ENCODE results near the gene INSIG1. TPM values are rescaled to one million over a fixed set of nuclear protein-coding genes. Genes with fewer than 3 reads are reported as not detected.

Gene INSIG1
- total RNA-seq, 1 experiment from 2014 or later: 103 TPM

GRCh38 chr7:155339474-155339873, 41.8 kb downstream of the INSIG1 start:
- Histone ChIP-seq H3F3A (ENCODE audit: insufficient read depth, low read depth) (peaks cover 4% of the 10 kb centered on the region; the same call in 1 of the 2 replicates), H3K4me1 (replicated peaks; ENCODE audit: insufficient read depth) (no peaks in the 10 kb centered on the region), H3K9me2 (ENCODE audit: insufficient read depth) (no peaks in the 10 kb centered on the region), H4K20me1 (ENCODE audit: insufficient read depth) (no peaks in the 10 kb centered on the region), H3K27me3 (ENCODE audit: insufficient read depth, low read depth) (peaks cover 87% of the 10 kb centered on the region), H3K27ac (no peak overlapping the region), H3K79me2 (ENCODE audit: low read depth) (no peaks in the 10 kb centered on the region), H3K36me3 (ENCODE audit: low read depth) (no peaks in the 10 kb centered on the region), H3K9me3 (ENCODE audit: insufficient read depth, low read depth) (no peaks in the 10 kb centered on the region), H2AFZ (no peak overlapping the region), H3K4me3 (no peak overlapping the region), H3K4me2 (no peak overlapping the region)
- intact Hi-C loops (cut with micrococcal nuclease; ENCODE audit: unreplicated experiment): no loop called here
- no peak for DNase-seq
- no TSS peak for BruUV-seq (replicated peaks)
- TF ChIP-seq EZH2 (IDR thresholded peaks at IDR 0.05; ENCODE audit: low read depth): no peak
- TF ChIP-seq CTCF (conservative IDR thresholded peaks at IDR 0.05): no peak
- ChIA-PET POLR2A (ENCODE audit: unreplicated experiment) (no interaction called here), CTCF (no interaction called here)

GRCh38 chr7:155340071-155340531, 42.4 kb downstream of the INSIG1 start:
- H3K36me3 ChIP-seq (ENCODE audit: low read depth): no peaks in the 10 kb centered on the region
- no peaks in the 10 kb centered on the region for H3K9me2 ChIP-seq (ENCODE audit: insufficient read depth)
- peaks cover 2% of the 10 kb centered on the region for H3K4me1 ChIP-seq (replicated peaks; ENCODE audit: insufficient read depth)
- H3K4me3 ChIP-seq: no peak overlapping the region
- no peak overlapping the region for H3K27ac ChIP-seq
- H3K4me2 ChIP-seq: no peak overlapping the region
- CTCF ChIA-PET: no interaction called here
- H3K79me2 ChIP-seq (ENCODE audit: low read depth): no peaks in the 10 kb centered on the region
- no peaks in the 10 kb centered on the region for H3K9me3 ChIP-seq (ENCODE audit: insufficient read depth, low read depth)
- POLR2A ChIA-PET (ENCODE audit: unreplicated experiment): no interaction called here
- DNase-seq: no peak
- BruUV-seq (replicated peaks): no TSS peak
- no peaks in the 10 kb centered on the region for H4K20me1 ChIP-seq (ENCODE audit: insufficient read depth)
- H3F3A ChIP-seq (ENCODE audit: insufficient read depth, low read depth): peaks cover 4% of the 10 kb centered on the region; the same call in 1 of the 2 replicates
- H3K27me3 ChIP-seq (ENCODE audit: insufficient read depth, low read depth): peaks cover 80% of the 10 kb centered on the region
- TF ChIP-seq EZH2 (IDR thresholded peaks at IDR 0.05; ENCODE audit: low read depth) (no peak), CTCF (conservative IDR thresholded peaks at IDR 0.05) (no peak)
- intact Hi-C loops (cut with micrococcal nuclease; ENCODE audit: unreplicated experiment): no loop called here
- H2AFZ ChIP-seq: no peak overlapping the region

- H3F3A ChIP-seq (ENCODE audit: insufficient read depth, low read depth): peaks cover 4% of the 10 kb centered on the region; the same call in 1 of the 2 replicates
- peaks cover 4% of the 10 kb centered on the region for H3K4me1 ChIP-seq (replicated peaks; ENCODE audit: insufficient read depth)
- H2AFZ ChIP-seq: no peak overlapping the region
- intact Hi-C loops (cut with micrococcal nuclease; ENCODE audit: unreplicated experiment): no loop called here
- POLR2A ChIA-PET (ENCODE audit: unreplicated experiment): no interaction called here
- CTCF ChIA-PET: no interaction called here
- no peaks in the 10 kb centered on the region for H3K79me2 ChIP-seq (ENCODE audit: low read depth)
- H3K27ac ChIP-seq: no peak overlapping the region
- H3K4me2 ChIP-seq: no peak overlapping the region
- no peaks in the 10 kb centered on the region for H3K36me3 ChIP-seq (ENCODE audit: low read depth)
- no peaks in the 10 kb centered on the region for H3K9me2 ChIP-seq (ENCODE audit: insufficient read depth)
- no peak overlapping the region for H3K4me3 ChIP-seq
- DNase-seq: no peak
- no TSS peak for BruUV-seq (replicated peaks)
- no peaks in the 10 kb centered on the region for H4K20me1 ChIP-seq (ENCODE audit: insufficient read depth)
- no peak for TF ChIP-seq CTCF (conservative IDR thresholded peaks at IDR 0.05)
- no peak for TF ChIP-seq EZH2 (IDR thresholded peaks at IDR 0.05; ENCODE audit: low read depth)
- no peaks in the 10 kb centered on the region for H3K9me3 ChIP-seq (ENCODE audit: insufficient read depth, low read depth)
- H3K27me3 ChIP-seq (ENCODE audit: insufficient read depth, low read depth): peaks cover 74% of the 10 kb centered on the region
These were observed 43.0 kb downstream of the INSIG1 start for GRCh38 chr7:155340721-155341120.

All from PC-9 (cell line).